Right lobe of liver (tissue), 6 donors: Measurements from ENCODE around the gene PWP1. TPM values are rescaled to one million over a fixed set of nuclear protein-coding genes. Genes with fewer than 3 reads are reported as not detected.

Experiments used
- ATAC-seq, 4 donors: fragments of 200-7000 bp; cut with Tn5 transposase; one replicate each; pipeline ENCODE4 v1.9.1; 2020; ENCODE audit warnings: mild to moderate bottlenecking in 4 of 4, moderate library complexity in 4 of 4
- DNase-seq, 3 donors: peaks; one replicate each; pipeline ENCODE4 v3.0.0-alpha.2; 2020
- H3K27ac ChIP-seq, 3 donors: fragments of 200-600 bp; one replicate each; pipeline ENCODE4 v1.8.0; 2022
- H3K27me3 ChIP-seq, 2 donors: fragments of 200-600 bp; one replicate each; pipeline ENCODE4 v1.8.0; 2022
- H3K36me3 ChIP-seq, 4 donors: fragments of 200-600 bp; sonication (generic) in 1 of 4; one replicate each; pipeline versions ENCODE4 v1.5.1 to v1.8.0; 2017 to 2022; ENCODE audit warnings: control low read depth in 1 of 4
- H3K4me1 ChIP-seq, 4 donors: fragments of 200-600 bp; sonication (generic) in 1 of 4; one replicate each; pipeline versions ENCODE4 v1.5.1 to v1.8.0; 2017 to 2022; ENCODE audit warnings: control low read depth in 1 of 4
- H3K4me3 ChIP-seq, 3 donors: fragments of 200-600 bp; one replicate each; pipeline ENCODE4 v1.8.0; 2022
- H3K9me3 ChIP-seq, 4 donors: fragments of 200-600 bp; sonication (generic) in 1 of 4; one replicate each; pipeline versions ENCODE4 v1.5.1 to v1.8.0; 2017 to 2022; ENCODE audit warnings: control low read depth in 1 of 4
- POLR2A ChIP-seq: fragments of 450-650 bp; IDR thresholded peaks from one replicate; pipeline ENCODE4 v1.6.1; 2017; ENCODE audit warnings: antibody characterized with exemption, mild to moderate bottlenecking
- WGBS: methylation state at CpG from one replicate; pipeline ENCODE4 v1.1.6; 2018; ENCODE audit warnings: low coverage, low lambda C conversion rate; ENCODE audit not compliant: insufficient coverage; ENCODE audit errors: missing lambda C conversion rate; 5-methylcytosine and 5-hydroxymethylcytosine counted together
- intact Hi-C, 2 donors: fragments of 100-400 bp; cut with DNase I; formaldehyde crosslinking; loops; one replicate each; pipeline versions ENCODE4 v1.11.2 to v1.14.1; 2022
- total RNA-seq, 6 experiments: library from RNA; depleted of rRNA in 2 of 6; stranded (reverse); fragments of >200 nt in 2 of 6; fragmentation: NEBNext Ultra II Directional in 3 of 6; extraction: Animal tissue kit (Norgen Biotek cat#: 25700) in 3 of 6; gene quantifications; one replicate each; pipeline versions ENCODE4 v1.1.0 to v1.2.4, GENCODE V29; 2016 to 2023
- TF ChIP-seq, protein P1 (sequence below), 4 donors: fragments of 200-600 bp in 3 of 4; fragments of 450-650 bp in 1 of 4; IDR thresholded peaks; one replicate each; pipeline versions ENCODE4 v1.5.1 to v1.8.0; 2016 to 2022; ENCODE audit warnings: antibody characterized with exemption in 4 of 4, mild to moderate bottlenecking in 2 of 4
- donor health status: DM: no; HTN: yes; CAD: no.
- donor health status: DM: no; HTN: no; CAD: no.
- donor health status: DM: no; HTN: no; CAD: no.
- donor health status: DM: no; HTN: yes; CAD: no.
- donor health status: DM: no; HTN: yes; CAD: no.

PWP1 gene
- total RNA-seq, 6 experiments from 2014 or later = 10.1 to 47.3 (median 16.6) TPM

DNA sequence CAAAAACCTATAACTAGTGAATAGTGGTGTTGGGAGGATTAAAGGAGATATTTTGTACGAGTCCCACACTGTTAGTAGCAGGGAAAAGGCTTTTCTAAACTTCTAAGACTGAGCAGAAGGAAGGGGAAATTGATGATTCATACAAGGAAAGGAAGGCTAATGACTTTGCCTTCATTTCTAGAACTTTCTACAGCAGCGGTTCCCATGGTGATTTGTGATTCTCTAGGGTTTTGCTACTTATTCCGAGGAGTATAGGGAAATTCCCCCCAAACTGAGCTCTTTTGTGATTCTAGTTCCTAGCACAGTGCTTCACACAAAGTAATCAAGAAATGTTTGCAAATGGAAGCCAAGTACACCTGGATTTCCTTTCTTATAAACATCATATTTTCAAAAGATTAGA is 23.8 kb upstream of the PWP1 start:
- Histone ChIP-seq H3K9me3 (no peaks in the 10 kb centered on the region), H3K36me3 (no peaks in the 10 kb centered on the region), H3K27me3 (no peaks in the 10 kb centered on the region), H3K27ac (peak overlapping the region in 1 of 3 donors; percentile 52), H3K4me1 (peaks cover 0 to 10% (median 3%) of the 10 kb centered on the region in 4 donors), H3K4me3 (no peak overlapping the region)
- no peak for ATAC-seq
- WGBS = 61% methylated on average over 3 of the region's 3 CpGs
- no peak for TF ChIP-seq POLR2A
- TF ChIP-seq, protein P1, sequence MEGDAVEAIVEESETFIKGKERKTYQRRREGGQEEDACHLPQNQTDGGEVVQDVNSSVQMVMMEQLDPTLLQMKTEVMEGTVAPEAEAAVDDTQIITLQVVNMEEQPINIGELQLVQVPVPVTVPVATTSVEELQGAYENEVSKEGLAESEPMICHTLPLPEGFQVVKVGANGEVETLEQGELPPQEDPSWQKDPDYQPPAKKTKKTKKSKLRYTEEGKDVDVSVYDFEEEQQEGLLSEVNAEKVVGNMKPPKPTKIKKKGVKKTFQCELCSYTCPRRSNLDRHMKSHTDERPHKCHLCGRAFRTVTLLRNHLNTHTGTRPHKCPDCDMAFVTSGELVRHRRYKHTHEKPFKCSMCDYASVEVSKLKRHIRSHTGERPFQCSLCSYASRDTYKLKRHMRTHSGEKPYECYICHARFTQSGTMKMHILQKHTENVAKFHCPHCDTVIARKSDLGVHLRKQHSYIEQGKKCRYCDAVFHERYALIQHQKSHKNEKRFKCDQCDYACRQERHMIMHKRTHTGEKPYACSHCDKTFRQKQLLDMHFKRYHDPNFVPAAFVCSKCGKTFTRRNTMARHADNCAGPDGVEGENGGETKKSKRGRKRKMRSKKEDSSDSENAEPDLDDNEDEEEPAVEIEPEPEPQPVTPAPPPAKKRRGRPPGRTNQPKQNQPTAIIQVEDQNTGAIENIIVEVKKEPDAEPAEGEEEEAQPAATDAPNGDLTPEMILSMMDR (IDR thresholded peaks at IDR 0.05) = no peak
- no peak for DNase-seq
- intact Hi-C loops = no loop called here

GRCh38 chr12:107662484-107662883 is 23.1 kb upstream of the PWP1 start:
- Histone ChIP-seq H3K4me3 (no peak overlapping the region), H3K9me3 (no peaks in the 10 kb centered on the region), H3K36me3 (no peaks in the 10 kb centered on the region), H3K27me3 (no peaks in the 10 kb centered on the region), H3K4me1 (peaks cover 0 to 10% (median 0%) of the 10 kb centered on the region in 4 donors), H3K27ac (no peak overlapping the region)
- 32% methylated on average over 6 of the region's 6 CpGs for WGBS
- intact Hi-C loops = no loop called here
- TF ChIP-seq, protein P1 (IDR thresholded peaks at IDR 0.05) = no peak
- ATAC-seq (no peak), DNase-seq (no peak)

DNA sequence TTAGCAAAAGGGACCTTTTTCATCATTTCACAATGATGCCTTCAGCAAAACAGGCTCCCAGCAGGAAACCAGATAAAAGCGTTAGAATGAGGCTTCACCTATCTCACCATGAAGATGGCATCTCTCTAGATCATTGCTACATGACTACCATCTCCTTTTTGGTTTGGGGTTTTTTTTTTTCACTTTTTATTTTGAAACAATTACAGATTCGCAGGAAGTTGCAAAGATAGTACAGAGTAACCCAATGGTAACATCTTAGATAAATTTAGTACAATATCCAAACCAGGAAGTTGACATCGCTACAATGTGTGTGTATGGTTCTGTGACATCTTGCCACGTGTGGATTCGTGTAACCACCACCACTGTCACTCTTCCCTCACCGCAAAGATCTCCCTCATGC is 22.3 kb upstream of the PWP1 start:
- TF ChIP-seq POLR2A = no peak
- TF ChIP-seq, protein P1 (IDR thresholded peaks at IDR 0.05) = no peak
- Histone ChIP-seq H3K4me3 (no peak overlapping the region), H3K4me1 (peaks cover 0 to 10% (median 0%) of the 10 kb centered on the region in 4 donors), H3K27ac (no peak overlapping the region), H3K27me3 (no peaks in the 10 kb centered on the region), H3K9me3 (no peaks in the 10 kb centered on the region), H3K36me3 (no peaks in the 10 kb centered on the region)
- ATAC-seq = no peak
- DNase-seq = no peak
- 69% methylated on average over 6 of the region's 6 CpGs for WGBS
- intact Hi-C loops = no loop called here

DNA sequence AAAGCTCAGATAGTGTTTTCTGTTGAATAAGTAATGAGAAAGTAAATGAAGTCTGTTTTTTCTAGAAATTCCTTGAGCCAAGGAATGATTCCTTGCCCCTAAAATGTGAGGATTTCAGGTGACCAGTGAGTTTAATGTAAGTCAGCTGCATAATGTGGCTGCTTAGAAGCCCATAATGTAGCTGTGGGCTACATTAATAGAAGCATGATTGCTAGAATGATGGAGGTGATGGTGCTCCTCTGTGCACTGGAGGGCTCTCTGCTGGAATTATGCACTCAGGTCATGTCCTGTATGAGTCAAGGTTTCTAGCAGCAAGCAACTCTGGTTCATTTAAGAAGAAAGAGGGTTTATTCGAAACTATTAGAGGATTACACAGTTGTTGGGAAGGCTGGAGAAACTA is 19.6 kb upstream of the PWP1 start:
- H3K4me3 ChIP-seq = no peak overlapping the region
- TF ChIP-seq, protein P1 (IDR thresholded peaks at IDR 0.05) = no peak
- no peak for TF ChIP-seq POLR2A
- intact Hi-C loops = no loop called here
- WGBS = 60% methylated on average over 1 of the region's 1 CpG
- ATAC-seq = no peak
- peaks cover 0 to 6% (median 0%) of the 10 kb centered on the region in 4 donors for H3K4me1 ChIP-seq
- H3K27ac ChIP-seq = no peak overlapping the region
- no peaks in the 10 kb centered on the region for H3K27me3 ChIP-seq
- H3K9me3 ChIP-seq = no peaks in the 10 kb centered on the region
- no peak for DNase-seq
- no peaks in the 10 kb centered on the region for H3K36me3 ChIP-seq

GRCh38 chr12:107667464-107667863 is 18.1 kb upstream of the PWP1 start:
- WGBS = 78% methylated on average over 4 of the region's 4 CpGs
- DNase-seq (no peak), ATAC-seq (no peak)
- Histone ChIP-seq H3K9me3 (no peaks in the 10 kb centered on the region), H3K27ac (no peak overlapping the region), H3K4me1 (peaks cover 0 to 6% (median 0%) of the 10 kb centered on the region in 4 donors), H3K4me3 (no peak overlapping the region), H3K27me3 (no peaks in the 10 kb centered on the region), H3K36me3 (no peaks in the 10 kb centered on the region)
- TF ChIP-seq, protein P1 (IDR thresholded peaks at IDR 0.05) = no peak
- no peak for TF ChIP-seq POLR2A
- intact Hi-C loops = no loop called here
